ENCODE measurements around the gene SLC12A9.
A peak's percentile ranks its signal among the peaks of the same experiment; 100 is the strongest.

SLC12A9 gene

GRCh38 chr7:100887516-100888290 lies 35.2 kb downstream of the SLC12A9 start:
- Histone ChIP-seq H2BK12ac (ENCODE audit: low read length in 2 of 2) (no peak overlapping the region), H2AK5ac (ENCODE audit: low read length, severe bottlenecking) (no peak overlapping the region), H3K79me1 (replicated peaks; ENCODE audit: low read length, poor library complexity, severe bottlenecking) (peaks cover 21% of the 10 kb centered on the region), H3K4me2 (ENCODE audit: low read length, poor library complexity, severe bottlenecking) (peak overlapping the region; percentile 30), H3K36me3 (ENCODE audit: control insufficient read depth in 1 of 2, insufficient read depth in 2 of 2, low read depth in 1 of 2, low read length in 2 of 2) (peaks cover 61 to 63% of the 10 kb centered on the region in 2 experiments), H3K4ac (ENCODE audit: low read depth in 1 of 2, low read length in 2 of 2) (no peak overlapping the region), H3K14ac (ENCODE audit: low read length in 2 of 2) (no peak overlapping the region), H2AFZ (ENCODE audit: low read depth, low read length) (no peak overlapping the region), H2BK120ac (ENCODE audit: low read depth, low read length) (no peak overlapping the region), H3K27me3 (ENCODE audit: control insufficient read depth in 1 of 2, insufficient read depth in 1 of 2, low read length in 2 of 2) (no peaks in the 10 kb centered on the region), H4K8ac (ENCODE audit: low read length) (peak overlapping the region; percentile 19), H3K27ac (ENCODE audit: low read length, poor library complexity, severe bottlenecking) (no peak overlapping the region), H2BK5ac (ENCODE audit: low read depth, low read length, poor library complexity, severe bottlenecking) (no peak overlapping the region), H3K23ac (ENCODE audit: low read length in 2 of 2) (peak overlapping the region in 1 of 2 experiments; percentile 34), H2BK15ac (ENCODE audit: low read depth, poor library complexity, severe bottlenecking) (no peak overlapping the region), H3K9ac (ENCODE audit: low read length) (peak overlapping the region; percentile 93), H3K4me3 (ENCODE audit: insufficient read depth in 1 of 2, low read depth in 1 of 2, low read length in 2 of 2) (peak overlapping the region in 1 of 2 experiments; percentile 87), H3K4me1 (ENCODE audit: control insufficient read depth, insufficient read depth, low read depth, low read length) (peaks cover 26% of the 10 kb centered on the region), H3K18ac (ENCODE audit: low read depth in 1 of 2, low read length in 2 of 2) (no peak overlapping the region), H4K91ac (ENCODE audit: low read length) (peak overlapping the region; percentile 7), H3K9me3 (ENCODE audit: control insufficient read depth, low read length) (no peaks in the 10 kb centered on the region)
- no peak for DNase-seq
- 83% methylated on average over 20 of the region's 21 CpGs for WGBS

DNA sequence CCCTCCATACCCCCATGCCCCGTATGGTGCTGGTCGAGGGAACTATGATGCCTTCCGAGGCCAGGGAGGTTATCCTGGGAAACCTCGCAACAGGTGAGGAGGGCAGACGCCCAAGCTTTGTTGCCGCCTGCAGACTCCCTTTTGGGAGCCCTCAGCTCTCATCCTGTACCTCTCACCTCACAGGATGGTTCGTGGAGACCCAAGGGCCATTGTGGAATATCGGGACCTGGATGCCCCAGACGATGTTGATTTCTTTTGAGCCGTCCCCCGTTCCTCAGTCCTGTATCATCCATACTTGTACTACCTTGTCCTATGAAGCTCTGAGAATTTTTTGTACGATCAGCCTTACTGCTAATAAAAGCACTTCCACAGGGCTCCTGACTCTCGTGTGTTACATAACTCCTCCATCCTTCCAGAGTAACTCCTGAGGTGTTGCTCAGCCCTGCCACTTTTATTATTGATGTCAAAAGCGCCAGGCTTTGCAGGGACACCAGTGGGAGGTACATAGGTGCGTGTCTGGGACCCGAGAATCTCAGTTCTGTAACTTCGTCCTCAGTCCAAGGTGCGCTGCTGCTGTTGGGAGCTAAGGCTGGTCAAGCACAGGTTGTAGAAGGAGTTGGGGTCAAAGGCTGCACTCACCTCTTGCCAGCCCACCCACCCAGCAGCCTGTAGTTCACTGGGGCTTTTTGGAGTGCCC lies 35.9 kb downstream of the SLC12A9 start:
- Histone ChIP-seq H4K8ac (ENCODE audit: low read length) (peak overlapping the region; percentile 45), H3K4me1 (ENCODE audit: control insufficient read depth, insufficient read depth, low read depth, low read length) (peaks cover 26% of the 10 kb centered on the region), H2BK5ac (ENCODE audit: low read depth, low read length, poor library complexity, severe bottlenecking) (no peak overlapping the region), H3K36me3 (ENCODE audit: control insufficient read depth in 1 of 2, insufficient read depth in 2 of 2, low read depth in 1 of 2, low read length in 2 of 2) (peaks cover 54 to 57% of the 10 kb centered on the region in 2 experiments), H4K91ac (ENCODE audit: low read length) (peak overlapping the region; percentile 95), H3K23ac (ENCODE audit: low read length in 2 of 2) (peak overlapping the region in 1 of 2 experiments; percentile 34), H3K9me3 (ENCODE audit: control insufficient read depth, low read length) (no peaks in the 10 kb centered on the region), H2AK5ac (ENCODE audit: low read length, severe bottlenecking) (peak overlapping the region; percentile 42), H3K27me3 (ENCODE audit: control insufficient read depth in 1 of 2, insufficient read depth in 1 of 2, low read length in 2 of 2) (peaks cover 0 to 4% of the 10 kb centered on the region in 2 experiments), H3K79me1 (replicated peaks; ENCODE audit: low read length, poor library complexity, severe bottlenecking) (peaks cover 15% of the 10 kb centered on the region), H3K4me3 (ENCODE audit: insufficient read depth in 1 of 2, low read depth in 1 of 2, low read length in 2 of 2) (peak overlapping the region; percentile 72 to 87), H3K27ac (ENCODE audit: low read length, poor library complexity, severe bottlenecking) (peak overlapping the region; percentile 28), H3K9ac (ENCODE audit: low read length) (peak overlapping the region; percentile 93), H3K14ac (ENCODE audit: low read length in 2 of 2) (peak overlapping the region in 1 of 2 experiments; percentile 95), H3K18ac (ENCODE audit: low read depth in 1 of 2, low read length in 2 of 2) (peak overlapping the region; percentile 93 to 98), H2BK12ac (ENCODE audit: low read length in 2 of 2) (no peak overlapping the region), H3K4me2 (ENCODE audit: low read length, poor library complexity, severe bottlenecking) (peak overlapping the region; percentile 73), H2BK120ac (ENCODE audit: low read depth, low read length) (no peak overlapping the region), H2AFZ (ENCODE audit: low read depth, low read length) (no peak overlapping the region), H3K4ac (ENCODE audit: low read depth in 1 of 2, low read length in 2 of 2) (peak overlapping the region; percentile 20 to 92), H2BK15ac (ENCODE audit: low read depth, poor library complexity, severe bottlenecking) (no peak overlapping the region)
- DNase-seq: no peak
- WGBS: 83% methylated on average over 18 of the region's 18 CpGs

- Histone ChIP-seq H3K18ac (ENCODE audit: low read depth in 1 of 2, low read length in 2 of 2) (peak within 1 kb of the TSS; percentile 93 to 98), H2BK120ac (ENCODE audit: low read depth, low read length) (peak within 1 kb of the TSS; percentile 89), H3K4me2 (ENCODE audit: low read length, poor library complexity, severe bottlenecking) (peak within 1 kb of the TSS; percentile 73), H3K79me1 (replicated peaks; ENCODE audit: low read length, poor library complexity, severe bottlenecking) (peaks cover 8% of the 10 kb centered on the region), H2BK15ac (ENCODE audit: low read depth, poor library complexity, severe bottlenecking) (no peak within 1 kb of the TSS), H4K91ac (ENCODE audit: low read length) (peak within 1 kb of the TSS; percentile 95), H2BK5ac (ENCODE audit: low read depth, low read length, poor library complexity, severe bottlenecking) (peak within 1 kb of the TSS; percentile 58), H3K9me3 (ENCODE audit: control insufficient read depth, low read length) (no peaks in the 10 kb centered on the region), H3K4me1 (ENCODE audit: control insufficient read depth, insufficient read depth, low read depth, low read length) (peaks cover 27% of the 10 kb centered on the region), H2AK5ac (ENCODE audit: low read length, severe bottlenecking) (peak within 1 kb of the TSS; percentile 42), H3K9ac (ENCODE audit: low read length) (peak within 1 kb of the TSS; percentile 93), H3K14ac (ENCODE audit: low read length in 2 of 2) (peak within 1 kb of the TSS in 1 of 2 experiments; percentile 95), H2BK12ac (ENCODE audit: low read length in 2 of 2) (peak within 1 kb of the TSS in 1 of 2 experiments; percentile 55), H3K4ac (ENCODE audit: low read depth in 1 of 2, low read length in 2 of 2) (peak within 1 kb of the TSS; percentile 78 to 97), H3K23ac (ENCODE audit: low read length in 2 of 2) (peak within 1 kb of the TSS in 1 of 2 experiments; percentile 75), H3K36me3 (ENCODE audit: control insufficient read depth in 1 of 2, insufficient read depth in 2 of 2, low read depth in 1 of 2, low read length in 2 of 2) (peaks cover 46 to 50% of the 10 kb centered on the region in 2 experiments), H4K8ac (ENCODE audit: low read length) (peak within 1 kb of the TSS; percentile 83), H3K27me3 (ENCODE audit: control insufficient read depth in 1 of 2, insufficient read depth in 1 of 2, low read length in 2 of 2) (peaks cover 0 to 10% of the 10 kb centered on the region in 2 experiments), H3K4me3 (ENCODE audit: insufficient read depth in 1 of 2, low read depth in 1 of 2, low read length in 2 of 2) (peak within 1 kb of the TSS; percentile 72 to 87), H2AFZ (ENCODE audit: low read depth, low read length) (peak within 1 kb of the TSS; percentile 64), H3K27ac (ENCODE audit: low read length, poor library complexity, severe bottlenecking) (peak within 1 kb of the TSS; percentile 90)
- 4% methylated on average over 43 of the region's 73 CpGs for WGBS
- no peak for DNase-seq
Observed at GRCh38 chr7:100888988-100889750, 36.7 kb downstream of the SLC12A9 start, which contains the start of gene UFSP1. UFSP1 (minus strand) TSS chr7:100889715; CDS start chr7:100889271, 444 bp downstream.
